Lung (tissue), 12 donors: Measurements from ENCODE around the gene ONECUT2. TPM values are rescaled to one million over a fixed set of nuclear protein-coding genes. Genes with fewer than 3 reads are reported as not detected.

ENCODE experiments used
- ATAC-seq: fragments of 200-7000 bp; cut with Tn5 transposase; one replicate; pipeline ENCODE4 v1.9.1; 2020; ENCODE audit warnings: moderate number of reproducible peaks; ENCODE audit not compliant: insufficient read depth, low FRiP score
- DNase-seq, 3 donors: peaks; one replicate each; pipeline ENCODE4 v3.0.0-alpha.2; 2013 to 2017
- H3K27ac ChIP-seq, 2 donors: one replicate each; pipeline ENCODE4 v1.5.1; 2013; ENCODE audit warnings: mild to moderate bottlenecking in 2 of 2, moderate library complexity in 2 of 2, control low read depth in 1 of 2, inconsistent platforms in 1 of 2, low read depth in 1 of 2, low read length in 1 of 2
- H3K27me3 ChIP-seq, 3 donors: one replicate each; pipeline ENCODE4 v1.5.1; 2013; ENCODE audit warnings: low read length in 2 of 3; ENCODE audit not compliant: control insufficient read depth in 3 of 3, insufficient read depth in 3 of 3
- H3K36me3 ChIP-seq, 4 donors: one replicate each; pipeline ENCODE4 v1.5.1; 2013; ENCODE audit warnings: low read length in 4 of 4, mild to moderate bottlenecking in 1 of 4, moderate library complexity in 1 of 4; ENCODE audit not compliant: control insufficient read depth in 4 of 4, insufficient read depth in 4 of 4
- H3K4me1 ChIP-seq, 5 donors: one replicate each; pipeline ENCODE4 v1.5.1; 2013; ENCODE audit warnings: low read length in 5 of 5, mild to moderate bottlenecking in 2 of 5, moderate library complexity in 1 of 5; ENCODE audit not compliant: control insufficient read depth in 5 of 5, insufficient read depth in 5 of 5
- H3K4me3 ChIP-seq: one replicate; pipeline ENCODE4 v1.5.1; 2013; ENCODE audit warnings: mild to moderate bottlenecking, control low read depth, moderate library complexity
- H3K9ac ChIP-seq, 2 donors: one replicate each; pipeline ENCODE4 v1.5.1; 2013; ENCODE audit warnings: low read length in 2 of 2, control low read depth in 1 of 2; ENCODE audit not compliant: insufficient read depth in 1 of 2
- H3K9me3 ChIP-seq, 4 donors: one replicate each; pipeline ENCODE4 v1.5.1; 2013; ENCODE audit warnings: low read length in 3 of 4, mild to moderate bottlenecking in 1 of 4, moderate library complexity in 1 of 4; ENCODE audit not compliant: control insufficient read depth in 4 of 4, insufficient read depth in 3 of 4
- WGBS, 2 donors: extraction: QIAGEN DNeasy Blood & Tissue Kit; methylation state at CpG; one replicate each; pipeline ENCODE4 v1.1.7; 2013; 5-methylcytosine and 5-hydroxymethylcytosine counted together
- polyA plus RNA-seq, 2 donors: library from polyadenylated mRNA; stranded (reverse); fragments of 200-250 nt; gene quantifications; one replicate each; pipeline ENCODE4 v1.2.1, GENCODE V29; 2013
- total RNA-seq, 2 donors: library from RNA; depleted of rRNA in 1 of 2; stranded (reverse); fragments of >200 nt in 1 of 2; gene quantifications; one replicate each; pipeline ENCODE4 v1.2.1, GENCODE V29; 2014 to 2021
- TF ChIP-seq, protein P1 (sequence below): IDR thresholded peaks from 2 replicates; pipeline ENCODE4 v1.5.1; 2012; ENCODE audit warnings: mild to moderate bottlenecking; ENCODE audit errors: control extremely low read depth, extremely low read depth
- donor health status: control.
- donor health status: control.
- donor health status: Bipolar disorder and iron deficiency.
- donor health status: healthy.
- donor health status: DM: yes; HTN: yes; CAD: no.

ONECUT2 gene
- total and polyA plus RNA-seq, 4 donors, result 0.01 to 0.06 (median 0.02) TPM; not detected in 1

- TF ChIP-seq, protein P1, sequence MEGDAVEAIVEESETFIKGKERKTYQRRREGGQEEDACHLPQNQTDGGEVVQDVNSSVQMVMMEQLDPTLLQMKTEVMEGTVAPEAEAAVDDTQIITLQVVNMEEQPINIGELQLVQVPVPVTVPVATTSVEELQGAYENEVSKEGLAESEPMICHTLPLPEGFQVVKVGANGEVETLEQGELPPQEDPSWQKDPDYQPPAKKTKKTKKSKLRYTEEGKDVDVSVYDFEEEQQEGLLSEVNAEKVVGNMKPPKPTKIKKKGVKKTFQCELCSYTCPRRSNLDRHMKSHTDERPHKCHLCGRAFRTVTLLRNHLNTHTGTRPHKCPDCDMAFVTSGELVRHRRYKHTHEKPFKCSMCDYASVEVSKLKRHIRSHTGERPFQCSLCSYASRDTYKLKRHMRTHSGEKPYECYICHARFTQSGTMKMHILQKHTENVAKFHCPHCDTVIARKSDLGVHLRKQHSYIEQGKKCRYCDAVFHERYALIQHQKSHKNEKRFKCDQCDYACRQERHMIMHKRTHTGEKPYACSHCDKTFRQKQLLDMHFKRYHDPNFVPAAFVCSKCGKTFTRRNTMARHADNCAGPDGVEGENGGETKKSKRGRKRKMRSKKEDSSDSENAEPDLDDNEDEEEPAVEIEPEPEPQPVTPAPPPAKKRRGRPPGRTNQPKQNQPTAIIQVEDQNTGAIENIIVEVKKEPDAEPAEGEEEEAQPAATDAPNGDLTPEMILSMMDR, result no peak
- Histone ChIP-seq H3K4me3 (no peak overlapping the region), H3K36me3 (no peaks in the 10 kb centered on the region), H3K4me1 (peaks cover 0 to 22% (median 0%) of the 10 kb centered on the region in 5 donors), H3K27ac (no peak overlapping the region), H3K27me3 (peaks cover 15 to 93% (median 85%) of the 10 kb centered on the region in 3 donors), H3K9me3 (peaks cover 0 to 19% (median 0%) of the 10 kb centered on the region in 4 donors), H3K9ac (no peak overlapping the region)
- no peak for ATAC-seq
- DNase-seq, result peak in 1 of 3 donors; percentile 55
- WGBS, 2 donors, result 7 to 12% methylated on average over 22 of the region's 22 CpGs
Measured at GRCh38 chr18:57429167-57430078, 5.8 kb upstream of the ONECUT2 start.

DNA sequence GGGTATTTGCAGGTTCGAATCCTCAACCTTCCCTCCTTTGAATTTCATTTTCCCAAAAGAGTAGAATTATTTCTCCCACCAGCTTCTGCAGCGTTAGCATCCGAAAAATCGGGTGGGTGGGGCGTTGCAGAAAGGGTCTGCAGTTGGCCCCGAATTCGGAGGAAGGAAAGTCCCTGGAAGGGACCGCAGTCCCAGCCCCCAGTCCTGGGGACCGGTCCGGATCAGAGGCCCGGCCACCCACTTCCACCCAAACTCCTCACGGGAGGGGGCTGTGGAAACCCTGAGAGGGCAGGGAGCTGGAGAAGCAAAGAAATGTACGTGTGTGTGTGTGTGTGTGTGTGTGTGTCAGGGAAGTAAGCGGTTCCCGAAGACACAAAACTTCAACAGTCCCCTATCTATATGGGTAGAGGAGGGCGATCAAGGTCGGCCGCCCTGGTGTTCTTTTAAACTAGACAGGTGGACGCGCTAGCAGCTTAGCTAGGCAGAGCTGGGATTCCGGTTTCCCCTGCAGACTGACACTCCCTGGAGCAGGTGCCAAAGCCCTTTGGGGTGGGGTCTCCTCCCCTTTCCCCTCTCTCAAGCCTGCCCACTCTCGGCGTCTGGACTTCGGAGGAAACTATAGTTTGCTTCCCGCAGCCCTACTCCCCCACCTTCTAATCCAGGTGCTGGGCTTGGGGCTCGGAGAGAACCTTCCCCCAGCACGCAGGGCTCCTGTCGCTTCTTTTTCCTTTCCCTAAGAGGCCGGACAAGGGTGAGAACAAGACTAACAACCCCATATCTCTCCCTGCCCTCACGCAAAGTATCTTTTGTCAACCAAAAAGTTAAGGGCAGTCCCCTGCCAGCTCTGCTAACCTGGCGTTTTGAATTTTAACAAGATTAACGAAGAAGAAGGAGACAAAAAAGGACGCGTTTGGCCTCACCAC is 4.8 kb upstream of the ONECUT2 start:
- H3K4me3 ChIP-seq, result no peak overlapping the region
- DNase-seq, result no peak

GRCh38 chr18:57431002-57431382 is 4.2 kb upstream of the ONECUT2 start:
- Histone ChIP-seq H3K36me3 (no peaks in the 10 kb centered on the region), H3K4me3 (no peak overlapping the region), H3K9me3 (peaks cover 0 to 17% (median 0%) of the 10 kb centered on the region in 4 donors), H3K9ac (no peak overlapping the region), H3K4me1 (peaks cover 0 to 29% (median 4%) of the 10 kb centered on the region in 5 donors), H3K27ac (no peak overlapping the region), H3K27me3 (peaks cover 12 to 85% (median 81%) of the 10 kb centered on the region in 3 donors)
- DNase-seq, result peak in 1 of 3 donors; percentile 31
- TF ChIP-seq, protein P1, result no peak
- ATAC-seq, result no peak
- 10 to 16% methylated on average over 10 of the region's 10 CpGs for WGBS, 2 donors

More for the DNA sequence above, 4.8 kb upstream of the ONECUT2 start:
- Histone ChIP-seq H3K9ac (no peak overlapping the region), H3K27ac (no peak overlapping the region), H3K36me3 (no peaks in the 10 kb centered on the region), H3K4me1 (peaks cover 0 to 27% (median 0%) of the 10 kb centered on the region in 5 donors), H3K27me3 (peaks cover 12 to 90% (median 85%) of the 10 kb centered on the region in 3 donors), H3K9me3 (peaks cover 0 to 16% (median 0%) of the 10 kb centered on the region in 4 donors)
- WGBS, 2 donors, result 6 to 7% methylated on average over 34 of the region's 34 CpGs
- ATAC-seq, result no peak
- TF ChIP-seq, protein P1, result no peak
